GM12878 (cell line): Measurements from ENCODE around the gene SBF2. TPM values are rescaled to one million over a fixed set of nuclear protein-coding genes. Genes with fewer than 3 reads are reported as not detected.

Experiments
- ATAC-seq: fragments of 200-7000 bp; cut with Tn5 transposase; 3 replicates; pipeline ENCODE4 v1.9.1; 2020; ENCODE audit warnings: mild to moderate bottlenecking, moderate library complexity
- BruUV-seq: library from RNA; stranded (reverse); fragments of 400-500 nt; replicated peaks from 2 replicates; lab custom pipeline; 2021; lab: Mats Ljungman, UMichigan
- CTCF ChIA-PET: fragments of 300-600 bp; sonication (Branson Sonifier 250); formaldehyde crosslinking; extraction: SDS; loops from one replicate; lab custom pipeline; 2021; ENCODE audit warnings: inconsistent platforms; lab: Yijun Ruan, JAX
- POLR2A ChIA-PET: fragments of 350-600 bp; formaldehyde crosslinking; extraction: SDS; loops from one replicate; lab custom pipeline; 2021; ENCODE audit warnings: inconsistent platforms; lab: Charles Lee
- RAD21 ChIA-PET: fragments of 300-600 bp; sonication (Branson Sonifier 250); formaldehyde crosslinking; loops from one replicate; lab custom pipeline; 2023; ENCODE audit warnings: antibody characterized with exemption; ENCODE audit not compliant: unreplicated experiment; lab: Charles Lee
- SMC1A ChIA-PET: fragments of 300-600 bp; sonication (Branson Sonifier 250); formaldehyde crosslinking; loops from one replicate; lab custom pipeline; 2023; ENCODE audit not compliant: unreplicated experiment, uncharacterized antibody; lab: Charles Lee
- DNase-seq: peaks from one replicate; pipeline ENCODE4 v3.0.0-alpha.2; 2011; ENCODE audit warnings: low read depth, low spot score
- FAIRE-seq: peaks from 3 replicates; lab custom pipeline; 2011; peaks lifted over from hg19 to GRCh38; lab: Jason Lieb, UNC
- H2AFZ ChIP-seq: 2 replicates; pipeline ENCODE4 v1.6.0; 2011; ENCODE audit warnings: low read depth, low read length, control low read depth; ENCODE audit not compliant: control insufficient read depth
- H3K27ac ChIP-seq: 2 replicates; pipeline ENCODE4 v1.5.1; 2011; ENCODE audit warnings: control low read depth; ENCODE audit not compliant: control insufficient read depth, insufficient read depth
- H3K27me3 ChIP-seq, 2 experiments: replicated peaks in 1 of 2; 2 replicates each; pipeline versions ENCODE4 v1.6.0 to v1.6.1; 2011; ENCODE audit warnings: low read length in 1 of 2; ENCODE audit not compliant: control insufficient read depth in 2 of 2, insufficient read depth in 2 of 2
- H3K36me3 ChIP-seq, 2 experiments: 2 replicates each; pipeline ENCODE4 v1.5.1; 2011; ENCODE audit warnings: low read length in 1 of 2; ENCODE audit not compliant: control insufficient read depth in 2 of 2, insufficient read depth in 2 of 2
- H3K4me1 ChIP-seq: 2 replicates; pipeline ENCODE4 v1.6.1; 2011; ENCODE audit warnings: mild to moderate bottlenecking, low read length, moderate library complexity, mixed read lengths; ENCODE audit not compliant: control insufficient read depth, insufficient read depth
- H3K4me2 ChIP-seq: 2 replicates; pipeline ENCODE4 v1.6.0; 2011; ENCODE audit warnings: control low read depth; ENCODE audit not compliant: control insufficient read depth, insufficient read depth
- H3K4me3 ChIP-seq: fragments of 200-600 bp; sonication (generic); 2 replicates; pipeline ENCODE4 v1.5.1; 2016
- H3K79me2 ChIP-seq: 2 replicates; pipeline ENCODE4 v1.6.0; 2011; ENCODE audit warnings: low read length; ENCODE audit not compliant: control insufficient read depth, insufficient read depth
- H3K9ac ChIP-seq: 2 replicates; pipeline ENCODE4 v1.8.0; 2011; ENCODE audit warnings: low read length, control low read depth, mixed read lengths; ENCODE audit not compliant: control insufficient read depth, insufficient read depth
- H3K9me3 ChIP-seq: replicated peaks from 3 replicates; pipeline ENCODE4 v1.5.1; 2011; ENCODE audit warnings: mild to moderate bottlenecking, low read length; ENCODE audit not compliant: control insufficient read depth, insufficient read depth
- H4K20me1 ChIP-seq: 2 replicates; pipeline ENCODE4 v1.6.0; 2011; ENCODE audit not compliant: control insufficient read depth, insufficient read depth
- IKZF2 ChIP-seq, 2 experiments: fragments of 450-650 bp; IDR thresholded peaks; 2 replicates each; pipeline ENCODE4 v1.6.1; 2017; ENCODE audit warnings: mild to moderate bottlenecking in 2 of 2, moderate library complexity in 2 of 2
- RELA ChIP-seq: fragments of 450-650 bp; IDR thresholded peaks from 2 replicates; pipeline ENCODE4 v1.8.0; 2014; ENCODE audit warnings: borderline replicate concordance; ENCODE audit not compliant: partially characterized antibody
- RUNX3 ChIP-seq: IDR thresholded peaks from 2 replicates; pipeline ENCODE4 v1.6.1; 2012; ENCODE audit warnings: low read length, inconsistent platforms
- SUPT20H ChIP-seq: IDR thresholded peaks from 2 replicates; pipeline ENCODE4 v1.6.1; 2011; ENCODE audit warnings: low read depth, mild to moderate bottlenecking, low read length, moderate library complexity, borderline replicate concordance; ENCODE audit not compliant: control insufficient read depth
- WGBS: methylation state at CpG from one replicate; pipeline ENCODE4 v1.1.6; 2016; ENCODE audit warnings: low lambda C conversion rate; ENCODE audit not compliant: insufficient replicate concordance, insufficient coverage; ENCODE audit errors: missing lambda C conversion rate; 5-methylcytosine and 5-hydroxymethylcytosine counted together
- in situ Hi-C: fragments of 300-500 bp; cut with MboI; formaldehyde crosslinking; loops from 9 replicates; pipeline ENCODE4 v1.14.3; 2018; ENCODE audit warnings: mixed read lengths
- intact Hi-C: fragments of 100-400 bp; cut with micrococcal nuclease; formaldehyde crosslinking; loops from one replicate; pipeline ENCODE4 v1.14.2; 2022; ENCODE audit not compliant: unreplicated experiment
- polyA plus RNA-seq, 11 experiments: library from polyadenylated mRNA; depleted of rRNA in 4 of 11; unstranded in 6 of 11; stranded (reverse) in 5 of 11; fragments of >200 nt; fragmentation: Nextera tagmentation in 4 of 11; fragmentation: Illumina TruSeq in 1 of 11; extraction: Ambion mirVana in 4 of 11; extraction: Trizol in 1 of 11; gene quantifications; 1 replicate in 1 of 11; 2 replicates in 10 of 11; pipeline versions ENCODE4 v1.2.1 to v1.2.3, GENCODE V29; 2011 to 2016; ENCODE audit warnings: inconsistent platforms in 2 of 11, missing spikeins in 2 of 11, low read depth in 1 of 11
- total RNA-seq, 4 experiments: library from RNA; depleted of rRNA in 3 of 4; stranded (reverse); fragments of >200 nt in 3 of 4; fragmentation: Illumina TruSeq in 1 of 4; extraction: Trizol in 1 of 4; gene quantifications; 2 replicates each; pipeline versions ENCODE4 v1.2.1 to v1.2.3, GENCODE V29; 2013 to 2021
- TF ChIP-seq, protein P1 (sequence below): fragments of 450-650 bp; IDR thresholded peaks from 2 replicates; pipeline ENCODE4 v1.6.1; 2017; ENCODE audit warnings: mild to moderate bottlenecking

The SBF2 gene
- total and polyA plus RNA-seq, 10 of the 15 experiments (the other 5 are each of a cell fraction or from before 2014, with no cell fraction given), result 0.24 to 2.3 (median 1.1) TPM

DNA sequence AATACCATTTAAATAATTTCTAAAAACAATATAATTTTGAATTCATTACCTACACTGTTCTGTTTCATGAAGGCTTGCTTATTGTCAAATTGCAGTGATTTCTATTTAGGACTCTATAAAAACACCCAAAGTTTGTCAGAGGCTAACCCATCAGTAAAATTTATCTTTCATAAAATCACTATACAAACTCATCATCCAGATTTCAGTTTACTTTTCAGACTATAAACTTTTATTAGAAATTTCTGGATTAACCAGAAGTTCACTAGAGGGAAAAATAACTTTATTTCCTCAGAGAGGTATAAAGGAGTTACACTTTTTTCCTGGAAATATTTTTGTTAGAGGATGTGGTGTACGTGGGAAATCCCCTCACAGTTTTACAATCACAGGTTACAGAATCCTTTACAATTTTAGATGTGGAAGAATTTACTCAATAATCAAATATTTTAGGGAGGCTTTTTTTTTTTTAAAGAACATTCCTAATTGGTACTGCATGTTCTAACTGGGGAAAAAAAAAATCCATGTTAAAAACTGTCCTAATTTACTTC is 453.5 kb downstream of the SBF2 start:
- Histone ChIP-seq H2AFZ (no peak overlapping the region), H3K27me3 (no peaks in the 10 kb centered on the region), H3K9ac (no peak overlapping the region), H3K4me1 (peaks cover 14% of the 10 kb centered on the region), H3K4me2 (no peak overlapping the region), H3K36me3 (no peaks in the 10 kb centered on the region), H3K27ac (no peak overlapping the region), H3K9me3 (no peaks in the 10 kb centered on the region), H3K79me2 (no peaks in the 10 kb centered on the region), H3K4me3 (no peak overlapping the region), H4K20me1 (no peaks in the 10 kb centered on the region)
- POLR2A ChIA-PET, result no interaction called here
- CTCF ChIA-PET, result interaction anchor here (0.6 to 1.0 kb wide), 2 partner anchors 228 to 1060 kb away, joined by 3 read pairs; no protein-coding TSS in a partner anchor
- intact Hi-C loops, result no loop called here
- ATAC-seq, result no peak
- no TSS peak for BruUV-seq
- DNase-seq, result no peak
- WGBS, result 32% methylated on average over 1 of the region's 1 CpG
- SMC1A ChIA-PET, result no interaction called here
- no peak for FAIRE-seq
- RAD21 ChIA-PET, result no interaction called here
- in situ Hi-C loops, result no loop called here
- TF ChIP-seq IKZF2 (IDR thresholded peaks at IDR 0.05) (no peak), RUNX3 (peak; percentile 22; the same call in 1 of the 2 replicates), RELA (no peak)

DNA sequence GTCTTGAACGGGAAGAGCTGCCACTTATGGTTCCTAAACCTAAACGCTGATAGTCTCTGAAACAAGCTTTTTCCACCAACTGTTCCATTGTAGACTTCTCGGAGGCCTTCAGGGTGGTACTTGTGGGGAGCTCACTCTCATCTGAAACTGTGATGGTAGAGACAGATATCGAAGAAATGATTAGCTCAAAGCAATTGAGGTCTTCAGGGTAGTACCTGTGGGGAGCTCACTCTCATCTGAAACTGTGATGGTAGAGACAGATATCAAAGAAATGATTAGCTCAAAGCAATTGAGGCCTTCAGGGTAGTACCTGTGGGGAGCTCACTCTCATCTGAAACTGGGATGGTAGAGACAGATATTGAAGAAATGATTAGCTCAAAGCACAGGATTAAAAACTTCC is 454.5 kb downstream of the SBF2 start:
- ChIA-PET POLR2A (no interaction called here), CTCF (interaction anchor here (0.5 kb wide), 1 partner anchor 197 kb away, joined by 6 read pairs; no protein-coding TSS in a partner anchor), RAD21 (interaction anchor here (0.6 to 0.9 kb wide), 2 partner anchors 24 to 80 kb away, joined by 3 read pairs; no protein-coding TSS in a partner anchor), SMC1A (interaction anchor here (0.7 to 1.2 kb wide), 2 partner anchors 15 to 18 kb away, joined by 3 read pairs; no protein-coding TSS in a partner anchor)
- H3K36me3 ChIP-seq, result no peaks in the 10 kb centered on the region
- H3K27ac ChIP-seq, result no peak overlapping the region
- H3K27me3 ChIP-seq, result no peaks in the 10 kb centered on the region
- no peak overlapping the region for H2AFZ ChIP-seq
- in situ Hi-C loops (no loop called here), intact Hi-C loops (loop anchor here (5.0 kb wide), 1 partner anchor 77 kb away; no protein-coding TSS in a partner anchor)
- DNase-seq (no peak), ATAC-seq (peak; percentile 26; the same call in 2 of the 3 replicates), FAIRE-seq (no peak)
- no peak overlapping the region for H3K4me2 ChIP-seq
- H3K9me3 ChIP-seq, result no peaks in the 10 kb centered on the region
- 58% methylated on average over 4 of the region's 4 CpGs for WGBS
- H3K79me2 ChIP-seq, result no peaks in the 10 kb centered on the region
- no peak overlapping the region for H3K4me3 ChIP-seq
- peaks cover 14% of the 10 kb centered on the region for H3K4me1 ChIP-seq
- no peak for TF ChIP-seq SUPT20H
- TF ChIP-seq, protein P1, sequence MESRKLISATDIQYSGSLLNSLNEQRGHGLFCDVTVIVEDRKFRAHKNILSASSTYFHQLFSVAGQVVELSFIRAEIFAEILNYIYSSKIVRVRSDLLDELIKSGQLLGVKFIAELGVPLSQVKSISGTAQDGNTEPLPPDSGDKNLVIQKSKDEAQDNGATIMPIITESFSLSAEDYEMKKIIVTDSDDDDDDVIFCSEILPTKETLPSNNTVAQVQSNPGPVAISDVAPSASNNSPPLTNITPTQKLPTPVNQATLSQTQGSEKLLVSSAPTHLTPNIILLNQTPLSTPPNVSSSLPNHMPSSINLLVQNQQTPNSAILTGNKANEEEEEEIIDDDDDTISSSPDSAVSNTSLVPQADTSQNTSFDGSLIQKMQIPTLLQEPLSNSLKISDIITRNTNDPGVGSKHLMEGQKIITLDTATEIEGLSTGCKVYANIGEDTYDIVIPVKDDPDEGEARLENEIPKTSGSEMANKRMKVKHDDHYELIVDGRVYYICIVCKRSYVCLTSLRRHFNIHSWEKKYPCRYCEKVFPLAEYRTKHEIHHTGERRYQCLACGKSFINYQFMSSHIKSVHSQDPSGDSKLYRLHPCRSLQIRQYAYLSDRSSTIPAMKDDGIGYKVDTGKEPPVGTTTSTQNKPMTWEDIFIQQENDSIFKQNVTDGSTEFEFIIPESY, result no peak
- H3K9ac ChIP-seq, result no peak overlapping the region
- no TSS peak for BruUV-seq
- H4K20me1 ChIP-seq, result no peaks in the 10 kb centered on the region
